Esophagus squamous epithelium (tissue), 4 donors: ENCODE data around the gene PRPSAP2.

ENCODE experiments used
- POLR2A ChIP-seq, 4 donors: fragments of 450-650 bp; IDR thresholded peaks; one replicate each; pipeline ENCODE4 v1.6.1; 2017; ENCODE audit warnings: antibody characterized with exemption in 4 of 4, mild to moderate bottlenecking in 4 of 4, moderate library complexity in 3 of 4
- TF ChIP-seq, protein P1 (sequence below), 6 experiments: fragments of 450-650 bp in 4 of 6; fragments of 200-600 bp in 2 of 6; sonication (generic) in 2 of 6; IDR thresholded peaks; one replicate each; pipeline ENCODE4 v1.5.1; 2016 to 2019; ENCODE audit warnings: antibody characterized with exemption in 6 of 6, mild to moderate bottlenecking in 4 of 6, moderate library complexity in 4 of 6

- TF ChIP-seq, protein P1, sequence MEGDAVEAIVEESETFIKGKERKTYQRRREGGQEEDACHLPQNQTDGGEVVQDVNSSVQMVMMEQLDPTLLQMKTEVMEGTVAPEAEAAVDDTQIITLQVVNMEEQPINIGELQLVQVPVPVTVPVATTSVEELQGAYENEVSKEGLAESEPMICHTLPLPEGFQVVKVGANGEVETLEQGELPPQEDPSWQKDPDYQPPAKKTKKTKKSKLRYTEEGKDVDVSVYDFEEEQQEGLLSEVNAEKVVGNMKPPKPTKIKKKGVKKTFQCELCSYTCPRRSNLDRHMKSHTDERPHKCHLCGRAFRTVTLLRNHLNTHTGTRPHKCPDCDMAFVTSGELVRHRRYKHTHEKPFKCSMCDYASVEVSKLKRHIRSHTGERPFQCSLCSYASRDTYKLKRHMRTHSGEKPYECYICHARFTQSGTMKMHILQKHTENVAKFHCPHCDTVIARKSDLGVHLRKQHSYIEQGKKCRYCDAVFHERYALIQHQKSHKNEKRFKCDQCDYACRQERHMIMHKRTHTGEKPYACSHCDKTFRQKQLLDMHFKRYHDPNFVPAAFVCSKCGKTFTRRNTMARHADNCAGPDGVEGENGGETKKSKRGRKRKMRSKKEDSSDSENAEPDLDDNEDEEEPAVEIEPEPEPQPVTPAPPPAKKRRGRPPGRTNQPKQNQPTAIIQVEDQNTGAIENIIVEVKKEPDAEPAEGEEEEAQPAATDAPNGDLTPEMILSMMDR (IDR thresholded peaks at IDR 0.05): no peak
- no peak for TF ChIP-seq POLR2A (IDR thresholded peaks at IDR 0.05)
Measured at GRCh38 chr17:18858567-18859245, 775 bp downstream of the PRPSAP2 start.
